IMR-90 (cell line): ENCODE results near the gene FER. TPM values are rescaled to one million over a fixed set of nuclear protein-coding genes. Genes with fewer than 3 reads are reported as not detected.
A peak's percentile ranks its signal among the peaks of the same experiment; 100 is the strongest.

Source experiments
- ATAC-seq: fragments of 200-7000 bp; cut with Tn5 transposase; 2 replicates; pipeline ENCODE4 v1.9.1; 2020; ENCODE audit warnings: low read depth, mild to moderate bottlenecking, moderate library complexity
- BruUV-seq: library from RNA; stranded (reverse); fragments of 400-500 nt; replicated peaks from 2 replicates; lab custom pipeline; 2021; lab: Mats Ljungman, UMichigan
- CTCF ChIA-PET: fragments of 300-600 bp; formaldehyde crosslinking; extraction: SDS; loops from one replicate; lab custom pipeline; 2021; ENCODE audit warnings: antibody characterized with exemption; lab: Yijun Ruan, JAX
- POLR2A ChIA-PET: fragments of 300-600 bp; sonication (Branson Sonifier 250); formaldehyde crosslinking; loops from one replicate; lab custom pipeline; 2022; ENCODE audit warnings: antibody characterized with exemption; ENCODE audit not compliant: unreplicated experiment; lab: Charles Lee
- DNase-seq: peaks from one replicate; pipeline ENCODE4 v3.0.0; 2013
- H2AFZ ChIP-seq: replicated peaks from 2 replicates; pipeline ENCODE3; 2013; ENCODE audit warnings: low read length, mild to moderate bottlenecking; ENCODE audit not compliant: poor library complexity
- H2AK5ac ChIP-seq: 2 replicates; pipeline ENCODE4 v1.6.1; 2013; ENCODE audit warnings: low read depth, low read length, inconsistent platforms
- H2AK9ac ChIP-seq: replicated peaks from 2 replicates; pipeline ENCODE3; 2013; ENCODE audit warnings: mild to moderate bottlenecking, low read depth, low read length, moderate library complexity; ENCODE audit not compliant: poor library complexity
- H2BK120ac ChIP-seq: 2 replicates; pipeline ENCODE4 v1.6.1; 2013; ENCODE audit warnings: low read depth, low read length, inconsistent platforms
- H2BK15ac ChIP-seq: 3 replicates; pipeline ENCODE4 v1.6.1; 2013; ENCODE audit warnings: low read depth, low read length, inconsistent platforms
- H2BK20ac ChIP-seq: 2 replicates; pipeline ENCODE4 v1.6.1; 2013; ENCODE audit warnings: low read depth, mild to moderate bottlenecking, inconsistent platforms, low read length, moderate library complexity
- H2BK5ac ChIP-seq: 2 replicates; pipeline ENCODE4 v1.6.1; 2013; ENCODE audit warnings: mild to moderate bottlenecking, low read depth, low read length, inconsistent platforms; ENCODE audit not compliant: poor library complexity, severe bottlenecking
- H3K14ac ChIP-seq: replicated peaks from 2 replicates; pipeline ENCODE4 v1.6.1; 2013; ENCODE audit warnings: low read depth, low read length, inconsistent platforms
- H3K18ac ChIP-seq: 2 replicates; pipeline ENCODE4 v1.6.1; 2013; ENCODE audit warnings: low read depth, low read length, control low read depth
- H3K23ac ChIP-seq: 2 replicates; pipeline ENCODE4 v1.6.1; 2013; ENCODE audit warnings: low read depth, low read length, inconsistent platforms
- H3K27ac ChIP-seq: 2 replicates; pipeline ENCODE4 v1.5.1; 2013; ENCODE audit warnings: mild to moderate bottlenecking, control low read depth, low read length; ENCODE audit not compliant: insufficient read depth
- H3K27me3 ChIP-seq: 2 replicates; pipeline ENCODE4 v1.6.1; 2013; ENCODE audit warnings: low read length; ENCODE audit not compliant: control insufficient read depth, insufficient read depth
- H3K36me3 ChIP-seq: 2 replicates; pipeline ENCODE4 v1.6.1; 2013; ENCODE audit warnings: low read length, mixed read lengths; ENCODE audit not compliant: control insufficient read depth, insufficient read depth
- H3K4ac ChIP-seq: 2 replicates; pipeline ENCODE4 v1.6.1; 2013; ENCODE audit warnings: low read depth, low read length, inconsistent platforms
- H3K4me1 ChIP-seq: 2 replicates; pipeline ENCODE4 v1.6.1; 2013; ENCODE audit warnings: low read length, mixed read lengths; ENCODE audit not compliant: control insufficient read depth, insufficient read depth
- H3K4me2 ChIP-seq: 2 replicates; pipeline ENCODE4 v1.6.1; 2013; ENCODE audit warnings: low read depth, mild to moderate bottlenecking, control low read depth, low read length, moderate library complexity
- H3K4me3 ChIP-seq: 2 replicates; pipeline ENCODE4 v1.5.1; 2013; ENCODE audit warnings: low read depth, mild to moderate bottlenecking, control low read depth, low read length, moderate library complexity; ENCODE audit not compliant: insufficient read depth
- H3K56ac ChIP-seq: 2 replicates; pipeline ENCODE4 v1.6.1; 2013; ENCODE audit warnings: low read length, inconsistent platforms; ENCODE audit not compliant: insufficient read depth; ENCODE audit errors: extremely low read depth
- H3K79me1 ChIP-seq, 2 experiments: 2 replicates each; pipeline ENCODE4 v1.6.1; 2013; ENCODE audit warnings: low read length in 2 of 2, inconsistent platforms in 1 of 2, low read depth in 1 of 2
- H3K9ac ChIP-seq: 2 replicates; pipeline ENCODE4 v1.6.1; 2013; ENCODE audit warnings: low read depth, low read length, control low read depth
- H3K9me1 ChIP-seq: 2 replicates; pipeline ENCODE4 v1.6.1; 2013; ENCODE audit warnings: low read length, inconsistent platforms; ENCODE audit not compliant: insufficient read depth
- H3K9me3 ChIP-seq: 2 replicates; pipeline ENCODE4 v1.6.1; 2013; ENCODE audit warnings: low read length; ENCODE audit not compliant: control insufficient read depth, insufficient read depth
- H4K20me1 ChIP-seq: 2 replicates; pipeline ENCODE4 v1.6.1; 2013; ENCODE audit warnings: low read length, inconsistent platforms; ENCODE audit not compliant: insufficient read depth
- H4K5ac ChIP-seq: 2 replicates; pipeline ENCODE4 v1.6.1; 2013; ENCODE audit warnings: mild to moderate bottlenecking, low read depth, low read length, control low read depth
- H4K8ac ChIP-seq, 2 experiments: 2 replicates each; pipeline ENCODE4 v1.6.1; 2013; ENCODE audit warnings: low read depth in 2 of 2, low read length in 2 of 2, control low read depth in 1 of 2, inconsistent platforms in 1 of 2
- H4K91ac ChIP-seq: 2 replicates; pipeline ENCODE4 v1.6.1; 2013; ENCODE audit warnings: low read depth, low read length, inconsistent platforms; ENCODE audit not compliant: insufficient read depth
- BHLHE40 ChIP-seq: fragments of 150-350 bp; IDR thresholded peaks from 2 replicates; pipeline ENCODE4 v1.6.1; 2016; ENCODE audit warnings: mild to moderate bottlenecking, low read depth, low read length
- CEBPB ChIP-seq: IDR thresholded peaks from 2 replicates; pipeline ENCODE4 v1.6.1; 2012; ENCODE audit warnings: low read depth, low read length, improper control_type of control experiment
- CHD1 ChIP-seq: IDR thresholded peaks from 2 replicates; pipeline ENCODE4 v1.6.1; 2012; ENCODE audit warnings: low read depth, low read length, improper control_type of control experiment
- MAZ ChIP-seq: IDR thresholded peaks from 2 replicates; pipeline ENCODE4 v1.6.1; 2012; ENCODE audit warnings: low read depth, mild to moderate bottlenecking, low read length, improper control_type of control experiment, moderate library complexity, borderline replicate concordance
- RAD21 ChIP-seq: IDR thresholded peaks from 2 replicates; pipeline ENCODE4 v1.6.1; 2012; ENCODE audit warnings: low read length, improper control_type of control experiment
- RCOR1 ChIP-seq: IDR thresholded peaks from 2 replicates; pipeline ENCODE4 v1.6.1; 2012; ENCODE audit warnings: mild to moderate bottlenecking, low read length, improper control_type of control experiment; ENCODE audit not compliant: insufficient replicate concordance
- USF2 ChIP-seq: fragments of 150-350 bp; IDR thresholded peaks from 2 replicates; pipeline ENCODE4 v1.6.1; 2017; ENCODE audit warnings: mild to moderate bottlenecking, antibody characterized with exemption, low read length, low read depth
- dilution Hi-C: fragments of 300-500 bp; cut with HindIII; formaldehyde crosslinking; loops from one replicate; pipeline ENCODE4 v1.14.3; 2018; ENCODE audit warnings: low sequenced_read_pairs; ENCODE audit not compliant: unreplicated experiment
- in situ Hi-C: fragments of 300-500 bp; cut with MboI; formaldehyde crosslinking; loops from 3 replicates; pipeline ENCODE4 v1.14.3; 2019; ENCODE audit warnings: low sequenced_read_pairs, inconsistent platforms, mixed read lengths
- intact Hi-C: fragments of 100-400 bp; cut with micrococcal nuclease; formaldehyde crosslinking; loops from 2 replicates; pipeline ENCODE4 v1.10.0; 2022
- polyA plus RNA-seq, 3 experiments: library from polyadenylated mRNA; depleted of rRNA; stranded (reverse); fragments of >200 nt; gene quantifications; 2 replicates each; pipeline ENCODE4 v1.2.3, GENCODE V29; 2012; ENCODE audit warnings: low replicate concordance in 1 of 3
- total RNA-seq: library from RNA; depleted of rRNA; stranded (reverse); fragments of >200 nt; gene quantifications from 2 replicates; pipeline ENCODE4 v1.2.3, GENCODE V29; 2012
- TF ChIP-seq, protein P1 (sequence below): fragments of 150-350 bp; IDR thresholded peaks from 2 replicates; pipeline ENCODE4 v1.6.1; 2016; ENCODE audit warnings: low read depth, mild to moderate bottlenecking, low read length, moderate library complexity, borderline replicate concordance
- TF ChIP-seq, protein P2 (sequence below): conservative IDR thresholded peaks from 2 replicates; pipeline ENCODE4 v1.5.1; 2012; ENCODE audit warnings: mild to moderate bottlenecking, low read depth, low read length, improper control_type of control experiment

The FER gene
- total and polyA plus RNA-seq, 2 of the 4 experiments (the other 2 are of a cell fraction) = 3.5 to 32.4 TPM

DNA sequence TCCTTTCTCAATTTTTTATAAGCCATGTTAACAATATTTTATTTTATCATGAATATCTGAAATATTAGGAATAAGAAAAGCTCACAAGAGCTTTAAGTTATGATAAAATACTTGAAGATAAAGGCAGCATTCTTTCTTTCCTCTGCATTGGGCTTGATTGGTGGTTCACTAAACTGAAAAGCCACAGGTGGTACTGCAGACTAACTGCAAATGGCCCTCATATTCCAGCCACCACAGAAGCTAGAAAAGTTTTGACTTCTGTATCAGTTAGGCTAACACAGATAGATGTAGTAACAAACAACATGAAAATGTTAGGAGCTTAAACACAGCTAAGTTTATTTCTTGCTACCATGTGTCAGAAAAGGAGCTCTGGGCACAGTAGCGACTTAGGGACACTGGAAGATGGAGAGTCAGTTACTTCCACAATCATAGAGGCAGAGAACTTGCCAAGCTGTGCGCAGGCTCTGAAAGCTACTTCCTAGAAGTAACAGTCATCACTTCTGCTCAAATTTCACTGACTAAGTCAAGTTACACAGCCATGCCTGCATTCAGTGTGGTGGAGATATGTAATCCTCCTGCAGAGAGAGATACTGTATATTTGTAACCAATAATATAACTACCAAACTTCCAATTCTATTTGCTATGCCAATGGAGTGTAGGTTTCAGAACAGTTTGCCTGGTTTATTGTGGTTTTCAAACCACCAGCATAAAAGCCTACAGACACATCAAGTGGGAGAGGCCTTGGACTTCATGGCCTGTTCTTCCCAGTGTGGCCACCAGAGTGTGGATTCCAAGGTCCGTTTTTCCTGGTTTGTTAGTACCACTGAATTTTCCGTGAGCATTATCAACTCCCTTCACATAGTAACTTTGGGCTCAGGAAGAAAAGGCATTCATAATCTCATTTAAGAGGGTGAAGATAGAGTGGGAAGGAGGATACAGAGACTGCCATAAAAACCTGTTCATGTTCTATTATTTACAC is 393.8 kb downstream of the FER start (continued):
- TF ChIP-seq, protein P1, sequence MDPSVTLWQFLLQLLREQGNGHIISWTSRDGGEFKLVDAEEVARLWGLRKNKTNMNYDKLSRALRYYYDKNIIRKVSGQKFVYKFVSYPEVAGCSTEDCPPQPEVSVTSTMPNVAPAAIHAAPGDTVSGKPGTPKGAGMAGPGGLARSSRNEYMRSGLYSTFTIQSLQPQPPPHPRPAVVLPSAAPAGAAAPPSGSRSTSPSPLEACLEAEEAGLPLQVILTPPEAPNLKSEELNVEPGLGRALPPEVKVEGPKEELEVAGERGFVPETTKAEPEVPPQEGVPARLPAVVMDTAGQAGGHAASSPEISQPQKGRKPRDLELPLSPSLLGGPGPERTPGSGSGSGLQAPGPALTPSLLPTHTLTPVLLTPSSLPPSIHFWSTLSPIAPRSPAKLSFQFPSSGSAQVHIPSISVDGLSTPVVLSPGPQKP = no peak

DNA sequence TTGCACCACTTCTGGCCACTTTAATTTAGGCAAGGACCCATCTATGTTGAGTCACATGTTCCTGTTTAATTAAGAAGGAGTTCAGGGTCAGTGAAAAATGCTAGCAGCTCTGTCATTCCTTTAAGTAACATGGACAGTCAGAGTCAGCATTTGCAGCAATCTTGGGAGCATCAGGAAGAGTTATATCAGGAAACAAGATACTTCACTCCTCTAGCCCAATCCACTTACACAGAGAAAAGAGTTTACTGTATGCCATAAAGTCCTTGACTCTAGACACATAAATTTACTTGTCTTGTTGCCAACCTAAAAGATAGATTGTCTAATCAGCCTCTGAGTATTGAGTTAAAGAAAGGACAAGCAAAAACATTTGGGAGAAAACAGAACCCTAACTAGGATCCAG is 395.3 kb downstream of the FER start:
- peak; percentile 50 for ATAC-seq
- CTCF ChIA-PET = no interaction called here
- H3K4me1 ChIP-seq = peaks cover 6% of the 10 kb centered on the region

More for the DNA sequence above, 395.3 kb downstream of the FER start:
- dilution Hi-C loops (no loop called here), intact Hi-C loops (no loop called here), in situ Hi-C loops (no loop called here)
- no peak overlapping the region for H3K4ac ChIP-seq
- no peak overlapping the region for H4K5ac ChIP-seq
- H3K23ac ChIP-seq = 0 out of 2 replicates have a peak overlapping the region, but pooled peaks have one; percentile 16
- H3K36me3 ChIP-seq = no peaks in the 10 kb centered on the region
- no TSS peak for BruUV-seq
- H3K79me1 ChIP-seq = no peaks in the 10 kb centered on the region; a peak in 2 of 4 replicates
- DNase-seq = peak; percentile 17
- H2BK120ac ChIP-seq = no peak overlapping the region; the same call in 1 of the 2 replicates
- H3K18ac ChIP-seq = no peak overlapping the region
- no peak overlapping the region for H4K8ac ChIP-seq
- H3K56ac ChIP-seq = no peak overlapping the region; the same call in 1 of the 2 replicates
- 0 out of 2 replicates have a peak overlapping the region, but pooled peaks have one; percentile 3 for H3K14ac ChIP-seq
- no peak overlapping the region for H3K4me2 ChIP-seq
- no peak overlapping the region for H3K4me3 ChIP-seq
- H4K91ac ChIP-seq = no peak overlapping the region; the same call in 1 of the 2 replicates
- POLR2A ChIA-PET = no interaction called here
- no peak overlapping the region for H3K27ac ChIP-seq
- no peak overlapping the region for H3K9ac ChIP-seq
- TF ChIP-seq, protein P2, sequence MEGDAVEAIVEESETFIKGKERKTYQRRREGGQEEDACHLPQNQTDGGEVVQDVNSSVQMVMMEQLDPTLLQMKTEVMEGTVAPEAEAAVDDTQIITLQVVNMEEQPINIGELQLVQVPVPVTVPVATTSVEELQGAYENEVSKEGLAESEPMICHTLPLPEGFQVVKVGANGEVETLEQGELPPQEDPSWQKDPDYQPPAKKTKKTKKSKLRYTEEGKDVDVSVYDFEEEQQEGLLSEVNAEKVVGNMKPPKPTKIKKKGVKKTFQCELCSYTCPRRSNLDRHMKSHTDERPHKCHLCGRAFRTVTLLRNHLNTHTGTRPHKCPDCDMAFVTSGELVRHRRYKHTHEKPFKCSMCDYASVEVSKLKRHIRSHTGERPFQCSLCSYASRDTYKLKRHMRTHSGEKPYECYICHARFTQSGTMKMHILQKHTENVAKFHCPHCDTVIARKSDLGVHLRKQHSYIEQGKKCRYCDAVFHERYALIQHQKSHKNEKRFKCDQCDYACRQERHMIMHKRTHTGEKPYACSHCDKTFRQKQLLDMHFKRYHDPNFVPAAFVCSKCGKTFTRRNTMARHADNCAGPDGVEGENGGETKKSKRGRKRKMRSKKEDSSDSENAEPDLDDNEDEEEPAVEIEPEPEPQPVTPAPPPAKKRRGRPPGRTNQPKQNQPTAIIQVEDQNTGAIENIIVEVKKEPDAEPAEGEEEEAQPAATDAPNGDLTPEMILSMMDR = no peak
- TF ChIP-seq, protein P1 = no peak
- TF ChIP-seq RAD21 (no peak), BHLHE40 (no peak), USF2 (no peak), CEBPB (no peak), MAZ (no peak), RCOR1 (no peak), CHD1 (no peak)
- H2BK5ac ChIP-seq = no peak overlapping the region
- no peak overlapping the region for H2BK15ac ChIP-seq
- no peaks in the 10 kb centered on the region for H3K9me1 ChIP-seq
- no peaks in the 10 kb centered on the region for H3K9me3 ChIP-seq
- H2AFZ ChIP-seq = no peak overlapping the region
- H4K20me1 ChIP-seq = no peaks in the 10 kb centered on the region
- H2BK20ac ChIP-seq = peak overlapping the region; percentile 6; the same call in 1 of the 2 replicates
- no peaks in the 10 kb centered on the region for H3K27me3 ChIP-seq
- no peak overlapping the region for H2AK9ac ChIP-seq
- H2AK5ac ChIP-seq = no peak overlapping the region
